WTC11 (cell line): ENCODE measurements around the gene CRYZ.
A peak's percentile ranks its signal among the peaks of the same experiment; 100 is the strongest.

Experiments
- ATF1 ChIP-seq: sonication (generic); formaldehyde crosslinking; IDR thresholded peaks from 2 replicates; pipeline ENCODE4 v1.8.1; 2023; ENCODE audit warnings: mild to moderate bottlenecking, moderate library complexity, missing genetic modification reagents
- JUN ChIP-seq: sonication (generic); formaldehyde crosslinking; IDR thresholded peaks from 2 replicates; pipeline ENCODE4 v1.8.0; 2023; ENCODE audit warnings: mild to moderate bottlenecking, missing genetic modification reagents
- NFYB ChIP-seq: sonication (generic); formaldehyde crosslinking; conservative IDR thresholded peaks from 2 replicates; pipeline ENCODE4 v1.8.0; 2022; ENCODE audit warnings: low read depth, missing genetic modification reagents
- NR3C1 ChIP-seq: sonication (generic); formaldehyde crosslinking; conservative IDR thresholded peaks from 2 replicates; pipeline ENCODE4 v1.8.1; 2023; ENCODE audit warnings: low read depth, mild to moderate bottlenecking, missing genetic modification reagents
- SOX15 ChIP-seq: fragments of 250-450 bp; sonication (Bioruptor Pico); IDR thresholded peaks from 2 replicates; pipeline ENCODE4 v1.9.0; 2021; ENCODE audit warnings: mild to moderate bottlenecking
- ZBTB21 ChIP-seq: sonication (generic); formaldehyde crosslinking; IDR thresholded peaks from 2 replicates; pipeline ENCODE4 v1.8.1; 2023; ENCODE audit warnings: mild to moderate bottlenecking, missing genetic modification reagents, borderline replicate concordance
- ZNF423 ChIP-seq: fragments of 250-450 bp; sonication (Bioruptor Pico); IDR thresholded peaks from 2 replicates; pipeline ENCODE4 v2.1.2; 2022; ENCODE audit warnings: mild to moderate bottlenecking, moderate library complexity
- TF ChIP-seq, protein P1 (sequence below): fragments of 250-450 bp; sonication (Bioruptor Pico); IDR thresholded peaks from 2 replicates; pipeline ENCODE4 v1.9.0; 2021; ENCODE audit warnings: mild to moderate bottlenecking
- TF ChIP-seq, protein P2 (sequence below): fragments of 200-600 bp; IDR thresholded peaks from 2 replicates; pipeline ENCODE4 v1.8.0; 2022; ENCODE audit warnings: antibody characterized with exemption

DNA sequence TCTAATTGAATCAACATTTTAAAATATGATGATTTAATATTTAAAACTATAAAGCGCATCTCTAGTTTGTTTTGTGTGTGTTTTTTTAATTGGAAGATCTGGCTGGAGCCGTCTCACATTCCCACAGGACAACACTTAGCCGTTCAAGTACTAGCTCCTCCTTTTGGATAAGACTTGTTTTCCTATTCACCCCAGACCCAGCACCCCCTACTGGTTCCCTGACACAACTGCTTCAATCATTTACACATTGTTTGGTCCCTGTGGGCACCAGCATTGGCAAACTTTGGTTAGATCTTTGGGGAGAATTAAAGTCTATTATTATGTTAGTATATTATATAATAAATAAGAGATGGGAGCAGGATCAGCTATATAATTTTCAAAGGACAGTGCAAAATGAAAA is 34.6 kb upstream of the CRYZ start:
- TF ChIP-seq ATF1 (CRISPR knock-in tag) (no peak), JUN (CRISPR knock-in tag) (no peak), NR3C1 (CRISPR knock-in tag) (no peak), NFYB (CRISPR knock-in tag) (no peak), ZBTB21 (CRISPR knock-in tag) (no peak), ZNF423 (no peak), SOX15 (CRISPR knock-in tag) (no peak)
- TF ChIP-seq, protein P1, sequence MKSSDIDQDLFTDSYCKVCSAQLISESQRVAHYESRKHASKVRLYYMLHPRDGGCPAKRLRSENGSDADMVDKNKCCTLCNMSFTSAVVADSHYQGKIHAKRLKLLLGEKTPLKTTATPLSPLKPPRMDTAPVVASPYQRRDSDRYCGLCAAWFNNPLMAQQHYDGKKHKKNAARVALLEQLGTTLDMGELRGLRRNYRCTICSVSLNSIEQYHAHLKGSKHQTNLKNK (CRISPR knock-in tag), result no peak
- TF ChIP-seq, protein P2, sequence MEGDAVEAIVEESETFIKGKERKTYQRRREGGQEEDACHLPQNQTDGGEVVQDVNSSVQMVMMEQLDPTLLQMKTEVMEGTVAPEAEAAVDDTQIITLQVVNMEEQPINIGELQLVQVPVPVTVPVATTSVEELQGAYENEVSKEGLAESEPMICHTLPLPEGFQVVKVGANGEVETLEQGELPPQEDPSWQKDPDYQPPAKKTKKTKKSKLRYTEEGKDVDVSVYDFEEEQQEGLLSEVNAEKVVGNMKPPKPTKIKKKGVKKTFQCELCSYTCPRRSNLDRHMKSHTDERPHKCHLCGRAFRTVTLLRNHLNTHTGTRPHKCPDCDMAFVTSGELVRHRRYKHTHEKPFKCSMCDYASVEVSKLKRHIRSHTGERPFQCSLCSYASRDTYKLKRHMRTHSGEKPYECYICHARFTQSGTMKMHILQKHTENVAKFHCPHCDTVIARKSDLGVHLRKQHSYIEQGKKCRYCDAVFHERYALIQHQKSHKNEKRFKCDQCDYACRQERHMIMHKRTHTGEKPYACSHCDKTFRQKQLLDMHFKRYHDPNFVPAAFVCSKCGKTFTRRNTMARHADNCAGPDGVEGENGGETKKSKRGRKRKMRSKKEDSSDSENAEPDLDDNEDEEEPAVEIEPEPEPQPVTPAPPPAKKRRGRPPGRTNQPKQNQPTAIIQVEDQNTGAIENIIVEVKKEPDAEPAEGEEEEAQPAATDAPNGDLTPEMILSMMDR, result peak; percentile 42; the same call in 1 of the 2 replicates
